ENCODE measurements around the gene C3orf52.

DNA sequence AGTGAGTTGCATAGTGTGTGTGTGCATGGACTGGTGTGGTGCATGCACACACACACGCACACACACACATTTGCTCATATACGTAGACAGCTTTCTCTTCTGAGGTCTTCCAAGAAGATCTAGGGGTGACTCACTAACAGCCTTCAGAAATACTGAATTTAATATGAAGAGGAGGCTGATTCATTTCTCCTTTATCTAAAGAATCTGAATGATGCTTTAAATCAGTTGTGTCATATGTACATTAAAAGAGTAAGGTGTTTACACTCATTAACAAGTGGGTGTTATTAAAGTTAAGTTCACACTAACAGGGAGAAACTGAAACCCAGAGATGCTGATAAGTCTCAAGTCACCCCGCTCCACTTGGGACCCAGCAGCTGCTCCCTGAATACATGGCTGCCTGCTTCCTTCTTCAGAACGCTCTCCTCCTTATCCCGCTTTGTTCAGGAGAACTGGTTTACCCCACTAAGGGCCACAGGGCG, 29.7 kb upstream of the C3orf52 start:
- TF ChIP-seq, protein P1, sequence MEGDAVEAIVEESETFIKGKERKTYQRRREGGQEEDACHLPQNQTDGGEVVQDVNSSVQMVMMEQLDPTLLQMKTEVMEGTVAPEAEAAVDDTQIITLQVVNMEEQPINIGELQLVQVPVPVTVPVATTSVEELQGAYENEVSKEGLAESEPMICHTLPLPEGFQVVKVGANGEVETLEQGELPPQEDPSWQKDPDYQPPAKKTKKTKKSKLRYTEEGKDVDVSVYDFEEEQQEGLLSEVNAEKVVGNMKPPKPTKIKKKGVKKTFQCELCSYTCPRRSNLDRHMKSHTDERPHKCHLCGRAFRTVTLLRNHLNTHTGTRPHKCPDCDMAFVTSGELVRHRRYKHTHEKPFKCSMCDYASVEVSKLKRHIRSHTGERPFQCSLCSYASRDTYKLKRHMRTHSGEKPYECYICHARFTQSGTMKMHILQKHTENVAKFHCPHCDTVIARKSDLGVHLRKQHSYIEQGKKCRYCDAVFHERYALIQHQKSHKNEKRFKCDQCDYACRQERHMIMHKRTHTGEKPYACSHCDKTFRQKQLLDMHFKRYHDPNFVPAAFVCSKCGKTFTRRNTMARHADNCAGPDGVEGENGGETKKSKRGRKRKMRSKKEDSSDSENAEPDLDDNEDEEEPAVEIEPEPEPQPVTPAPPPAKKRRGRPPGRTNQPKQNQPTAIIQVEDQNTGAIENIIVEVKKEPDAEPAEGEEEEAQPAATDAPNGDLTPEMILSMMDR (IDR thresholded peaks at IDR 0.05; ENCODE audit: low read length) = no peak
- TF ChIP-seq EZH2phosphoT487 (IDR thresholded peaks at IDR 0.05; ENCODE audit: low read length) = no peak

All from MM.1S (cell line).